HG03045 (cell line): ENCODE measurements around the gene BMPR1B.

Source experiments
- ATAC-seq: cut with Tn5 transposase; IDR thresholded peaks from one replicate; pipeline ENCODE4 v1.9.1; 2021; ENCODE audit warnings: mild to moderate bottlenecking, moderate library complexity; ENCODE audit not compliant: unreplicated experiment

Gene BMPR1B

DNA sequence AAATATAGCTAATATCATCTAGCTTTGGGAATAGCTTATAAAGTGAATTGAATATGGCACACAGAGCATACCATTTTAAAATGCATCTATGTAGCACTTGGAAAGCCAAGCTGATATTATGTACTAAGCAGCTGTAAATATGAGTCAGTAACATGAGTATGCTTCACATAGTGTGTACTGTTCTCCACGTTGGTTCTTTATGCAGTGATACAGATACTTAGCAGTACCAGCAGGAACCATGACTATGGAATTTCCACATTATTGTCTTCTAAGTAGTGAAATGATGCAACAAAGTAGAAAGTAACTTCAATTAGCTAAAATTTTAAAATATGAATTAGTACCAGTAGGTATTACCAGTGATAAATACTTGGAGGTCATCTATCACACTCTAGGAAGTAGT, 320.1 kb downstream of the BMPR1B start:
- ATAC-seq = no peak

DNA sequence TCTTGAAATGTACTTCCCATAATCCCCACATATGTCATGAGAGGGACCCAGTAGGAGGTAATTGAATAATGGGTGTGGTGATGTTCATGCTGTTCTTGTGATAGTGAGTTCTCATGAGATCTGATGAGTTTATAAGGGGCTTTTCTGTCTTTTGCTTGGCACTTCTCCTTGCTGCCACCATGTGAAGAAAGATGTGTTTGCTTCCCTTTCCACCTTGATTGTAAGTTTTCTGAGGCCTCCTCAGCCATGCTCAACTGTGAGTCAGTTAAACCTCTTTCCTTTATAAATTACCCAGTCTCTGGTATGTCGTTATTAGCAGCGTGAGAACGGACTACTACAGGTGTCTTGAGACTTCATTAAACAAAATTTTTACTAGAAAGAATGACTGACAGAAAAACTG, 323.2 kb downstream of the BMPR1B start:
- ATAC-seq = no peak

DNA sequence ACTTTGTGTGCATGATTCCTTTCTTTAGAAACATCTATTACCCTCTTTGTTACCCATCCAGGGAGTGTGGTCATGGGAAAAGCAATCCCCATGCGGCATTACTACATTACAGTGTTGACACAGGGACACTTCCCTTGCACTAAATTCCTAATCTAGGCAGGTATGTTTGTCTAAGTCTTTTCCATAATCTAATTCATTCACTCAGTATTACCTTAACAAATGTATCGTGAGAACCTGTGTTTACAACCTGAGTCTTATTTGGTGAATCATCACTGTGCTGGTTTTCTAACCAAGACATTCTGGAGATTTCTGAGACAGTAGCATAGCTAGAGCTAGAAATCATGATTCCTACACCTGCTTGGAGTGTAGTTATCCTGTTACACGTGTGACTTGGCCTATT, 326.8 kb downstream of the BMPR1B start:
- no peak for ATAC-seq

DNA sequence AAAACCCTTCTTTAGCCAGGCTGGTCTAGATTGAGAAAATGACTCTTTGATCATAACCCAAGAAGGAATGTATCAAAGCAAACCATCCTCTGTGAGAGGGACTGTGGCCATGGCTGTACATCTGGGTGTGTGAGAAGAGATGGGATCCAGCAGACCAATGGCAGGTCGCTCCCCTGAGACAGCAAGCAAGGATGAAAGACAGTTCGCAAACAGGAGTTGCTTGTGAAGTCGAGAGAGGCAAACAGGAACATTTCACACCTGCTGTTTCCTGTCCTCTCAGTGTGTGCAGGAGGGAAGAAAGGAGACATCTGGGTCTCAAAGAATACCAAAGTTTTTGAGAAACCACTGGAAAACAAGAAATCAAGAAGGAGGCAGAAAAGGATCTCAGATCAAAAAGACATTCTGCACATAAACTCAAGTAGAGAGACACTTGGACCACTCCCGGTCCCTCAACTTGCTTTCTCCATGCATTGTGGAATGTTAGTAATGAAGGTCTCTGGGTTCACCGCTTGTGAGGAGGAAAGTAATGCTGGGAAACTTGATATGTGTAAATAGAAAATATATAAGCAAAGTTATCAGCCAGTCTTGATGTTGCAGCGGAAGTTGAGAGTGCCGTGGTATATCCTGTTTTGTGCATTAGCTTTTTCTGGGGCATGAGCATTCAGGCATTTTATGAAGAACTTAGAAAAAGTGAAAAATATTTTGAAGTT, 327.5 kb downstream of the BMPR1B start:
- ATAC-seq = no peak

DNA sequence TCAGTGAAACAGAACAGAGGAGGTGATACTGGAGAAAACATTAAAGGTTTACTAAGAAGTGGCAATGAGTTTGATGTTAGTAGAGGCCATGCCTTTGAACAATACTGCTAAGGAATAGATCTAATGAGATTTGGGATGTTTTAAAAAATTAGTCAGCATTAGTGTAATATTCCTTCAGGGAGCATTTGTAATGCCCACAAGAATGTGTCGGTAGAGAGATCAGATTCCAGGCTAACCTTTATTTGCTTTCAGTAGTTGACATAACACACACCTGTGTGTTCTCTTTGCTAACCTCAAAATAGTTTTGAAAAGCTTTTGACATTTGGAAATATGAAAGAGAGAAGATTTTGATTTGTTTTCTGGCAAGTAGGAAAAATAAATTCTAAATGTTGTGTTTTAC, 328.8 kb downstream of the BMPR1B start:
- no peak for ATAC-seq

DNA sequence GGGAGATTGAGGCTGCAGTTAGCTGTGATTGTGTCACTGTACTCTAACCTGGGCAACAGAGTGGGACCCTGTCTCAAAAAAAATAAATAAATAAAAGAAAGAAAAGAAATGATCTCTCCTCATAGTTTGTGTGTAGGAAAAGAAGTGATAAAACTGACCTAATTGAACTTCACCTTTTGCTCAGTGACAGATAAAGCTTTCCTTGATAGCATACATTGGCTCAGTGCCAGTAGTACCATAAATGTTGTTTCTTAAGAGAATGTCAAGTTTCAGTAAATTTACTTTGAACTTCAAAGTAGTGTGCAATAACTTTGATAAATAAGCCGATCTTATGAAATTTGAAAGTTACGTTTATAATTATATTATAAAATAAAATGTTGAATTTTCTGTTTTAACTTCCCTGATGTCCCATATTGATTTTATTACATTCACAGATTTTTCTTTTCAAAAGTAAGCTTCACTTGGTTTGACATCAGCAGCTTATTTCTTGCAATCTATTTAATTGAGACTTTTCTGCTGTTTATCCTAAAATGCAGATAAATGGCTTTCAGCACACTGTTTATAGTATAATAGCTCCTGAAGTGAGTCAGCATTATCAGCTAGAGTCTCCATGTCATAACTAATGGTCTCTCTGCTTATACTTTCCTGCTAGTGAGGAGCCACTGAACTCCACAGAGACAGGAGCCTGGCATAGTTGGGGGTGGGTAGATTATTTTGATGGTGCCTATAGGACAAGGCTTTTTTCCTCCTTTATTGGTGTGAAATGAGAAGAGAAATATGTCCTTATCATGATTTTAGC, 330.1 kb downstream of the BMPR1B start:
- ATAC-seq = no peak

DNA sequence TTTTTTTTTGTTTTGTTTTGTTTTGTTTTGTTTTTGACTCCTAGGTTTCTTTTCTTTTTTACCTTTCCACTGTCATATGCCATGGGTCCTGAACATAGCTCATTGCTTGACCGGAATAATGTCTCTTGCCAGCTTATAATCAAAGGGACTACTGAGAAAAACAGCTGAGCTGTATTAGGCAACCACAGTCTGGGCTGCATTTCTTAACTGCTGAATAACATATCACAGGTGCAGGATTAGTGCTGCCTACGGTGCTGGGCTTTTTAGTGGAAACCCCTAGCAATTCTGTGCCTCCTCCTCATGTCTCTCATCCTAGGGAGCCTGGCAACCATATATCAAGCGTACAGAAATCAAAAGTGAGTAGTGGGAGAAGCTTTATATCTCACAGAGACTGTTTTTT, 333.5 kb downstream of the BMPR1B start:
- ATAC-seq = no peak

DNA sequence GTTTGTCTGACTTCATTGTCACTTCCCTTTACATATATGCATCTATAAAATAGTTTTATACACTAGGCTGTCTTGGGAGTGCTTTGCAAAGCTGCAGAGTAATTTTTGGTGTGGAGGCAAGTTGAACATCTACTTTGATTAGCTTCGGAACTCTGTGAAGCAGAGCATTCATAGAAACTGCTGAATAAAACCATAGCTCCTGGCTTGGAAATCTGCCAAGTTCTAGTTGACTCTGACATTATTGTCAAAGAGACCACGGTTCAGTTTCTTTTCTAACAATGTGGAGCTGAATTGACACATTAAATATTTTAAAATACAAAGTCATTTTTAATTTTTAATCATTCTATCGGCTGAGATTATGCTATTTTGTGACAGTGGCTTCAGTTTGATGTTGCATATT, 335.0 kb downstream of the BMPR1B start:
- no peak for ATAC-seq

DNA sequence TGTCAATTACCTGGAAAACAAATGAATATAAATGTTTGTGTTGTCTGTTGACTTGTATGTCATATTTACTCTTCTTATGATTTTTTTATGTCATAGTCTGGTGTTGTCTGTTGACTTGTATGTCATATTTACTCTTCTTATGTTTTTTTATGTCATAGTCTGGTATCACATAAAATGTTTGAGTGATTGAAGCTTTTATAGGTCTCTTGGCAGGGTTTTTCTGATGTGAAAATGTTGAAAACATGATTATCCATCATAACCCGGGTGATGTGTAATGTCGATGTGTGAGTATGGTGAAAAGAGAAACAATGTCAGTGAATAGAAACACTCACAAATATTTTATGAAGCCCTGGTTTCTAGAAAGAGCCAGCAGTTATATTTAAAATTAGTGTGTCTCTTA, 335.7 kb downstream of the BMPR1B start:
- no peak for ATAC-seq

DNA sequence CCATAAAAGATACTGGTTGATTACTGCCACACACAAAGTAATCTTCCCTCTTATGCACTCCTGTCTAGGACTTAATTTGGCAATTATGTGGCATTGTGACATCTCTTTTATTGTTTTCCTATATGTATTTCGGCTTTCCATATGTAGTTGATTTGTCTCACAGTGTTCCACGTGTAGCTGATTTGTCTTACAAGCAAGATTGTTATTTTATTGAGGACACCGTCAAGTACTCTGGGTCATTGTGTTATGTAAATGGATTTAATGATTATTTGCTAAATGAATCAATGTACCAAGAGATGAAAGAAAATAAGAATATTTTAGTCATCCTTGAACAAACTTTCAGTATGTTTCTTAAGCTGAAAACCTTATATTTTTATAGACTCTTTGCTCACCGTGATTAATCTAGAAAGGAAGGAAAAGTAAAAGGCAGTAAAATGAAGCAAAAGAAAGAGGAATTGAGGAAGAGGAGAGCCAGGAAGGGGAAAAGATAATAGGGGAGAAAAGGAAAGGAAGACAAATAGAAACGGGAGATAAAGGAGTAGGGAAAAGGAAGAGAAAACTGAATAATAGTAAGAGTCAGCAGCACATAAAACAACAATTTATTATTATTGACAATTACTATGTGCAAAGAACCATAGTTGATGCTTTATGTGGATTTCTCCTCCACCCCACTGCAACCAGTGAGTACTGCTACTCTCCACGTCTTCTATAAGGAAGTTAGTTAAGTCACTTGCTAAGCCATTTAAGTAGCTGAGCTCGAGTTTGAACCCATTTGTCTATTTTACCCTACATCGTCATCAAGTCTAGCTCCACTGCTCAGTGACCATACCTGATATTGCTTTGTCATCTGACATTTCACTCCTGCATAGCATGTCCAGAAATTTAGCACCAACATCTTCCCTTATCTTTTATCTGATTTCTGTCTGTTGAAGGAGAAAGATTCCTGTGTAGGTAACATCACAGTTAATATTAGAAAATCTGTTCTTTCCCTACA, 336.5 kb downstream of the BMPR1B start:
- ATAC-seq = no peak

DNA sequence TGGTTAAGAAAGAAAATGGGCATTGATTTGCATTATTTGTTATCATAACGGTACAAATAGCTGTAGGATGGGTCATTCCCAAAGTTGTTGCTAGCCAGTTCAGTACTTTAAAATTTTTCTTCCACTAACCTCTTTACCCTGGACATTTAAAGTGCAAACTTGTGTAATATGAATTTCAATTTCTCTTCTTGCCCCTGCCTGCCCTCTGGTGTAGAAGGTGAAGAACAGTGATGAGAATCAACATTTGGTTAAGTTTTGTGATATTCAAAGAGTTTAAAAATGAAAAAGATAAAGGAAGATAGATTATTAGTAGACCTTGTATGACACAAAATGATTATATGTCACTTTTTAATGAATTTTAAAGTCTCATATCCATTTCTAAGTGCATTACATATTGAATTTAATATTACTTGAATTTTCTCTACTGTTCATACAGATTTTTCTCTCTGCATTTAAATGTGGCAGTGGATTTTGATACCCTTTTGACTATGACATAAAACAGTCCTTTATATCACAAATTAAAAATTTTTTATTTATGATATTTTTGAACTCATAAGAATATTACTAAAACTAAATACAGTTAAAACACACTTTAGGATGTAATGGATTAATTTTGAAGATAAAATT, 337.7 kb downstream of the BMPR1B start:
- ATAC-seq = no peak

DNA sequence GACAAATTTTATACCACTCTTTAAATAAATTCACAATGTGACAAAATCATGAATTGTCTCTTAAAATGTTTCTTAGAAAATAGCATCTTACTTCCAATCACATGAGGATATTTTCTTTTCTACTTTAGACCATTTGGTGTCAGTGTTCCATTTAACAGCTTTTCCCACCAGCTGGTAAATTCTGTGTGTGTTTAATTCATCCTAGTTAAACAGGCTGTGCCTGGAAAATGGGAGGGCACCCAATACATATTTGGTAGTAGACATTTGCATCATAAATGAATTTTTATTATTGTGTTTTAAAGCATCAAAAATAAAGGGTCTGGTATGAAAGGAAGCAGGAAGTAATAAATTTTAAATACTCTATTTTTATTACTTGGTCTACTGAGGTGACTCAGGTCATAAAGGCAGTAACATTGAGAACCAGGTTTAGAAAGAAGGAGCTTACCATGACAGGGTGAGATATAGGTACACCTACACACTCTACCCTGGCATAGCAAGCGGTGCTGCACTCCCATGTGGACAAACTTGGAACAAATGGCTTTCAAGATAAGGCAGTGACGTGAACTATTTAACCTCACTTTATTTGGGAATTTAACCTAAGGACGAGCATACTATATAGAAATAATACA, 344.5 kb downstream of the BMPR1B start:
- ATAC-seq = no peak

DNA sequence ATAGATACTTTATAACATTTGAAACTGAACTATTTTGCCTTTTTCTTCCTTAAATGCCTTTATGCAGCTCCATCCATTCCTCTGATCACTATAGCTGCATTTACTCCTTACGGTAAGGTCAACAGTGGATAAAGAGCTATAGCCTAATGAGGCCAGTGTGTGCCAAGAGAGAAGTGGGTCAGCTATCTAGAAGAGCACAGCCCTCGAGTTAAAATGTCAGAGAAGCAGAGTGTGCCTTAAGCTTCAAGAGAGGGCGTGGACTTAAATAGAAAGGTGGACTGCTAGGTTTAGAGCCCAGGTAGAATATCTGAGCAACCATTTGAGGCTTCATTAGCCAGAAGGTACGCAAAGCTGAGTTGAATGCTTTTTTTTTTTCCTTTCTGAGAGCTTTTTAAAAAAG, 347.4 kb downstream of the BMPR1B start:
- no peak for ATAC-seq

DNA sequence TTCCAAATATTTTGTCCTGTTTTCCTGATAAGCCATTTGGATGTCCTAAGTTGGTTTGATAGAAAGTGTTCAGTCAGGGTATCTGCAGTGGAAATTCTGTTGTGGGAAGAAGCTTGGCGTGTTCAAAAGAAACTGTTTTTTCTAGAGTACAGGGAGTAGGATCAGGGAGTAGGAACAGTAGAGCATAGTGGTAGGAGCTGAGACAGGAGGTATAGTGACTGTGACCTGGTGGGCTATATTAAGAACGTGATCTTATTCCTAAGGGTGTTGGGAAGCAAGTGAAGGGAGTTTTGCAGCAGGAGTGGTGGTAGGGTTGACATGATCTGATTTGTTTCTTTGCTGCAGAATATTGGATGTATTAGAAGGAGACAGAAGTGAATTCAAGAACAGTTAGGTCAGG, 348.2 kb downstream of the BMPR1B start:
- no peak for ATAC-seq

DNA sequence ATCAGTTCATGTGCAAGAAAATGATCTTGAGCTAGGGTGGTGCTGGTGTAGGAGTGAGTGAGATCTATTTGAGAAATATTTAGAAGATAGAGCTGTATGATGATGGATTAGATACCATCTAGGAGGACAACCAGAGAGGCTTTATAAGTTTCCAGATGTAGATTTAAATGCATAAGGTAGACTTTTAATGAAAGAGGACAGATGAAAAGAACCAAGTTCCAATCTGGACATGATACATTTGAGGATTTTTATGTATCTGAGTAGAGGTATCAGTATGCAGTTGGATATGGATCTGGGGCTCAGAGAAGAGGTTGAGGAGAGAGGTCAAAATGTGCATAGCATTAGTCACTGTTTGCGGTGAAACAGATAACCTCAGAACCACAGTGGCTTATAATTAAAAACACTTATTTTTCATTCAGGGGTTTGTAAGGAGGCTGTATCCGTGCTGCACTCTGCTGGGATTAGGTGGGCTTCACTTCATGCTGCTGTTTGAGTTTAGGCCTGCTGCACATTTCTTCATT, 348.7 kb downstream of the BMPR1B start:
- no peak for ATAC-seq

DNA sequence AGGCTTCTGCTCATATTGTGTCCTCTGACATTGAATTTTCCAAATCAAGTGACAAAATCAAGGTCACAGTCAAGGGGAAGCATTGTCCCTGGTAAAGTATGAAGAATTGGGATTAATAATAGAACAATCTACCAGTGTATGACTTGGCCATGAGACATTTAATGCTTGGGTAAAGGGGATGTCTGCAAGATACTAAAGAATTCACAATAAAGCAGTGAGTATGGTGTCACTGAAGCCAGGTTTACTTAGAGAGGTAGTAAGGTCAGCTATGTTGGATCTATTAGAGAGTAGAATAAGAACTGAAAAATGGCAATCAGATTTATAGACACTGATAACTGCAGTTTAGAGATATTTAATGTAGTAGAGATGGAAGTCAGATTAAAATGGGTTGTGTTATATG, 349.2 kb downstream of the BMPR1B start:
- ATAC-seq = no peak

DNA sequence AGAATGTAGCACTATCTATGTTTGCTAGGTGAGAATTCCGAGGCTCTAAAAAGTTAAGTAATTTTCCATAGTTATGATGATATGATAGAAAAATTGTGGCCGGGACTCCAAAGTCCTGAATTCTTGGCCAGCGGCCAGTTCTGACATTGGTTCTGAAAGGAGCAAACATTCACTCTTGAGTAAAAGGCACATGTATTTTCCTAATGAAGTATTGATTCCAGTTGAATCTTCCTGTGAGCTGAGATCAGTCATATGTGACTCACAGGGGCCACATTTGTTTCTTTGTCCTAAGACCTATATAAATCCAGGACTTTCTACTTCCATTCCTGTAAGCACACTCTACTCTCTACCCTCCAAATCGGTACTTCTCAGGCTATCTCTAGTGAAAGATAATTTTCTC, 349.9 kb downstream of the BMPR1B start:
- no peak for ATAC-seq

DNA sequence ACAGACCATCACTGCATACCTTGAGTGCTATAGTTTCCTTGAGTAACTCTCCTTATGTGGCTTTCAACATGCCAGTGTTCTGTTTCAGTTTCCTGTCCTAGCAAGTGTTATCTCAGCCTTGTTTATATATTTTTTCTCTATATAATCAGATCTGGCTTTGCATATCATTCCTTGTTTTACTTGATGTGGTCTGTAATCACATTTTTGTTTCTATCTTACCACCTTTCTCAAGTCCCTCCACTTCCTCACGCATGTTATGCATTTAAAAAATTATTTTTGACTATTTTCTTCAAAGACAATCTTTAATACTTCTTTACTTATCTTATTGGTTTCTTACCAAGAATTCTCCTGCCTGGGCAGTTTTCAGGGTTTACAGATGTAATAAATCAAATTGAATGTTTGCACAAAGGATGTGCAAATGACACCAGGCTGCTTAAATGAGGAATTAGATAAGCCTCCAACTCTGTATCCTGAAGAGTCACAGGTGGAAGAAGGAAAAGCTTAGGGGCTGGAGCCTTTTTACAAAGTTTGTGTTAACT, 351.2 kb downstream of the BMPR1B start:
- ATAC-seq = no peak

DNA sequence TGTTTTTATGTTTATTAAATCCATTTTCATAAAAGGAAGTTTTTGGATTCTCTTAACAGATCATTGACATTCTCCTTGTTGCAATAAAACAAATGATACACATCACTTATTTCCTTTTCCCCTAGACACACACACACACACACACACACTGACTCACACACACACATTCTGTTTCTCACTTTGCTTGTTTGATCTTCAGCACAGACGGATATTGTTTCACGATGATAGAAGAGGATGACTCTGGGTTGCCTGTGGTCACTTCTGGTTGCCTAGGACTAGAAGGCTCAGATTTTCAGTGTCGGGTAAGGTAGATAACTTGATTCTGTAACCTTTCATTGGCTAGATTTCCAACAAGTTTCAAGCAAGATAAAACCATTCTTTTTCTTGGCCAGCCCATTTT, 356.8 kb downstream of the BMPR1B start:
- ATAC-seq = no peak

DNA sequence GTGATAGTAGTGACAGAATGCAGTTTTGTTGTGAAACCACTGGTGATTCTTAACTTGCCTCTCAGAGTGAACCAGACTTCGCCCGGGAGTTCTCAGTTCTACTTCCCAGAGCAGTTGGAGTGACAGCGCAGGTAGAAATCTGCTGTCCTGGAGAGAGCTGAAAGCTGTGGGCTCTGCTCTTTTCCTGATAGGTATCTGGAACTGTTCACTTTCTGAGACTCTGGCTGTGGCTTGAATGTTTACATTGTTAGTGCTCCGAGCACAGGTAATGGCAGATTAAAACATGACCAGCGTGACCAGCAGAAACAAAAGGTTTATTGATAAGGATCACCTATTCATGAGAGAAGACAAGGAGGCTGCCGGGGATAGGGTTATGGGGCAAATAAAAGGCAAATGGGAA, 360.7 kb downstream of the BMPR1B start:
- no peak for ATAC-seq
